HG03045 (cell line): ENCODE data around the gene MACIR.

Source experiments
- ATAC-seq: cut with Tn5 transposase; IDR thresholded peaks from one replicate; pipeline ENCODE4 v1.9.1; 2021; ENCODE audit warnings: mild to moderate bottlenecking, moderate library complexity; ENCODE audit not compliant: unreplicated experiment

The MACIR gene

DNA sequence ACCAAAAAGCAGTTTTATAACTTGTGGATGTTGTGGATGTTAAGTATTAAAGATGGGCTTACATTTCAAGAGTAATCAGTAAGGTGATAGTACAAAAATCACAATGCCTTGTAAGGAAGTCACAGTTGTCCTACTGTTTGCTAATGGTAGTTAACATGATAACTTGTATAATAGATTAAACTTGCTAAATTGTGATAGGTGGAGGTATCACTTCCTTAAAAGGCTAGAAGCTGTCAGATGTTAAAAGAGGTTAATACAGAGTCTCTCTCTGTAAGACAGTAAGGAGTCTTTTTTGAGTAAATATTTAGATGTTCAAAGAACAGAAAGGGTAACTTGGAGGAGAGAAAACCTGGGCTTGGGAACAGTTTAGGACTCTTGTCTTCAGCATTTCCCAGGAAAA, 14.2 kb upstream of the MACIR start:
- ATAC-seq = no peak

DNA sequence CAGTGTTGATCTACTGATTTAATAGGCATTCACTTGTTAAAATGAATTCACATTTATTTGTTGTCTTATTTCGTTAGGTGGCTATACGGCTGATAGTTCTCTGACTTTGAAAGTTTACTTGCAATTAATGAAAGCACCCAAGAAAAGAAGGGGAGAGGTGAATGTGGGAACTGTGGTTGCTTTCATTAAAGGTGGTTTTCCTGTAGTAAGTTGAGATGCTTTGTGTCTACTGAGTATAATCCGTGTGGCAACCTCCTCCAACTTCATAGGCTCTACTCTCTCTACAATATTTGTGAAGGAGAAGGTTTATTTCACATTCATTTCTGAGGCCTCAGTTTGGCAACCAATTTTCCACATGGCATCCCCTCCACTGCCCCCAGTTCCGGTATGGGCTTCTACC, 12.8 kb upstream of the MACIR start:
- ATAC-seq = no peak

DNA sequence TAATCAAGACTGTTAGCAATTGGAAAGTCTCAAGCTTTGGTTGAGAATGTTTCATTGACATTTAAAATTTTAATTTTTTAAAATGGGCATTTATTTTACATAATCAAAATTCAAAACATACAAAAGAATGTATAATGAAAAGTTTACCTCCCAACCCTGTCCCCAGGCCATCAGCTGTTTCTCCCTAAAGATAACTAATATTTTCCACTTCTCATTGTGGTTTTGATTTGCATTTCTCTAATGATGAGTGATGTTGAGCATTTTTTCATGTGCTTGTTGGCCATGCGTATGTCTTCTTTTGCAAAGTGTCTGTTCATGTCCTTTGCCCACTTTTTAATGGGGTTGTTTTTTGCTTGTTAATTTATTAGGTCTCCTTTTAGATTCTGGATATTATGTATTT, 11.4 kb upstream of the MACIR start:
- no peak for ATAC-seq

GRCh38 chr5:103249068-103249467, 9.5 kb upstream of the MACIR start:
- ATAC-seq = no peak

DNA sequence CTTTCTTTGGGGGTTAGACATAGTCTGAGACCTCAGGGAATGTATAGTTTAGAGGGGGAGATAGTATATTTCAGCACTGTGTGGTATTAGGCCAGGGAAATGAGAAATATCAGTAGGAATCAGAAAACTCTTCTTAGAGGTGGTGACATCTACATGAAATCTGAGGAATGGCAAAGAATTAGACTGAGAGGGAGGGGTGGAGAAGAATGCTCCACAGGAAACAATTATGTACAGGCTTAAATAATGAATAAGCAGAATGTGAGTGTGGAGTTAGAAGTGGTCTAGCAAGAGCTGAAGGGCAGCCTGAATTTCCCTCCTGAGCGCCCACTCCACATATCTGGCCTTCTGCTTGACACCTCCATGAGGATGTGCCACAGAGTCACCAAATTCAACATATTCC, 3.6 kb upstream of the MACIR start:
- ATAC-seq = no peak

DNA sequence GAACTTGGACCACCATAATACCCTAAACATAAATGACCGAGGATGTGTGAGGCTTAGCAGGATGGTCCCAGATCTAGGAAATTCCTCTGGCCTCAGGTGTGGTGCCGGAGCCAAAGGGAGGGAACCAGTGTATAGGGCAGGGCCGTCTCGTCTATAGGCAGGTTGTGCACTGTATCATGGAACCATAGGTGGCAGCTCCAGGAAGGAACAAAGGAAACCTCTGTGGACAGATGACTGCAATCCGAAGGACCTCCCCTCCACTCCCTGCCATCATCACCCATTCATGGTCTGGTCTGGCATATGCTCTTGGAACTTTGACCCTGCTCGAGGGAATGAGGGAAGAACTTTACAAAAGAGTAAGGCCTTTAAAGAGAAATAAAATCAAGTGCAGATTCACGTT, 2.9 kb upstream of the MACIR start:
- no peak for ATAC-seq

DNA sequence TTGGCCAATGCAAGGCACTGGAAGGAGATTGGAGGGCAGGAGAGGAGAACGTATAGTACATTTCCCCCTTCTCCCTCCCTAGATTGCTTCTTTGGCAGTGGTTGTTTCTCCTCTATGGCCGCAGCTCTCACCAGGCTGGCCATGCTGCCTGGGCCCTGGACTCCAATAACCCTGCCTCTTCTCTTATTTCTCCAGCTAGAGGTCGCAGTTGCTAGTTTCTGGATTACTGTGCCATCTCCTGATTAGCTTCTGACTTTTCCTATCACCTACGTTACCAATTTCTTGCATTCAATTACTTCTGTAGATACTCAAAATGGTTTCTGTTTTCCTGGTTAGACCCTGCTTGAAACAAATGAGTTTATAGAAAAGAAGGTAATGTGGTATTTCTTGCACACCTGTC, 2.4 kb upstream of the MACIR start:
- ATAC-seq = no peak

DNA sequence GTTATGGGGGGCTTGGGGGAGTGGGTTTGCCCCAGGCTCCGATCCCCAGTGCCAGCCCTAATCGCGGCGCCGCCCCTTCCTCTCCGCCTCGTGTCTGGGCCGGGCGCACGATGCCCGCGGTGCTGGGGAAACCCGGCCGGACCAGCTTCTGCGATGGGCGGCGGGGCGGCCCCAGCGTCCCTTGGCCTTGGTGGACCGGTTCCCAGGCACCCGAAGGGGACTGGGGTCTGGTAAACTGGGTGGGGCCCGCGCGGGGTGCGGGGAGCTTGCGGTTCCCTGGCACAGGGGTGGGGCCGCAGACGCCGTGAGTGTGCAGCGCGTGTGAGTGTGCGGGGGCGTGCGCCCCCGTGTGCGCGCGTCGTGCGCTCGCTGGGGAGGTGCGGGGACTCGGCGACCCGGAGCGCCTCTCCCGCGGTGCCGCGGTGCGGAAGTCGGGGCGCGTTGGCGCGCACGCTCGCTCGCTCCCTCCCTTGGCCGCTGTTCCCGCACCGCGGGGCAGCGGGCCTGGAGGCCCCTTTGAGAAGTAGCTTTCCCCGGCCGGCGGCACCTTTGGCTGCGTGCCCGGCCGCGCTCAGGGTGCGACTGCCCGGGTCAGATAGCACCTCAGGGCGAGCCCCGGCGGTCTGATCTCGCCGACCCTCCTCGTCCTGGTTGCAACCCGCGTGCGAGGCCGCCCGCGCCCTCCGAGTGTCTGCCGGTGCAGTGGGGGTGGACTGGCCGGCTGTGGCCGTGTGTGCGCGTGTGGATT, 568 bp downstream of the MACIR start:
- ATAC-seq = peak; percentile 41

GRCh38 chr5:103259705-103260355, 1.3 kb downstream of the MACIR start:
- ATAC-seq = no peak

DNA sequence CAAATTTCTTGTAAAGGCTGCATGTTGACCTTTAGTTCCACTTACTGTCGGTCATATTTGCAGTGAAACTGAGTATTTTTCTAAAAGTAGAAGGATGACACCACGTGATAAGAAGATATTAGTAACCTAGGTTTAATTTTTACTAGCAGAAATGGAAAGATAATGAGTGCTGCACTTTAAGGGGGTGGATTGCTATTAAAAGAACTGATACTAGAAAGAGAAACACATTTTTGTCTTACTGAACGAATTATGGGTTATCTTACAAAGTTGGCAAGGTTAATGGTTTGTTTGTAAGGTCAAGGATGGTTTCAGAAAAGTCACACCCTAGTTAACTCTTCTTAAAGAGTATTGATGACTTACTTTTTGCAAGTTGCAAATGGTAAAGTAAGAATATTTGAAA, 2.4 kb downstream of the MACIR start:
- ATAC-seq = peak; percentile 25

DNA sequence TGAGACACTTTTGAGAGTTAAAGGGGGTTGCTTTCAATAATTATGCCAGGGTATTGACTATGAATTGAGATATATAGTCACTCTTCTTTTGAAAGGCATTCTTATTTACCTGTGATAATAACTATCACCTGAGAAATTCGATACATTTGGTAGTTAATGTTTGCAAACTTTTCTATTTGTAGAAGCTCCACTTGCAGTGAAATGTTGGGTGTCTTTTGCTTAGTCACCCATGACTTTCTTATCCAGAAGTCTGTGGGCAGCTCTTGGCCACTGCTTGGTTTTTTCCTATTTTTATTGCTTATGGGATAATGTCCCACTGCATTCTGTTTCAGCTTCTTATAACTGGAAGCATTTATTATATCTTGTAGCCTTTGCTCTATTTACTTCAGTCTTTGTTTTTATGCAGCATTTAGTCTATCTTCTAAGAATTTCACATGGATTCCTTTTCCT, 3.9 kb downstream of the MACIR start:
- ATAC-seq = no peak

DNA sequence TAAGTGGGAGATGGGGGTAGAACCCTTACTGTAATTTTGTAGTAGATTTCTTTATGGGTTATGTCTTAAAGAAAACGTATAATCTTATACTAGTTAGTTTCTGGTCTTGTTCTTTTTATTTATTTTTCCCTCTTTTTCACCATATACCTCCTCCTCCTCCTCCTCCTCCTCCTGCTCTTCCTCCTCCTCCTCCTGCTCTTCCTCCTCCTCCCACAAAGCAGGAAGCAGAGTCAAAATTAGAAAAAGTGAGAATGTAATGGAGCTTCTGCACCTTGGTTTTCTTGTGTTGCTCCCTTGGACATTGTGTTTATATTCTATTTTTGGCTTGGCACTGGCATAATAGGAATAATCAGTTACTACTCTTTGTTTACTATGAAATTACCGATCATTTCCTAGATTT, 4.5 kb downstream of the MACIR start:
- ATAC-seq = no peak

- no peak for ATAC-seq
These were observed 5.9 kb downstream of the MACIR start for GRCh38 chr5:103264508-103264907.

DNA sequence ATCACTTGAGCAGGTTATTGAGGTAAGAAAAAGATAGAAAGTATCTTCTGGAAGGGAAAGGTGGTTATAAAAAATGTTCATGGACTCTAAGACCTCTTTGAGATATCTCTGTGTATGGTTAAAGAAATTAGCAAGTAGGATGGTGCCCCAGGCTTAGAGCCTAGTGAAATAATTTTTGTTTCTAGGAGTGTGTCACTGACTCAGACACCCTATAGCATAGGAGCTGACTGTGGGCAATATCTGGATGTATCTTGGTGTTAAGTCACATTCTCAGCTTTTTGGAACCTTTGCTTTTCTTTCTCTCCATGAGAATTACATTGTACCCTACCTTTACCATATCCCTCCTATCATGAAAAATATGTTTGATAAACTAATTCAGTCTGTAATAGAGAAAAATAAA, 12.0 kb downstream of the MACIR start:
- ATAC-seq = no peak

DNA sequence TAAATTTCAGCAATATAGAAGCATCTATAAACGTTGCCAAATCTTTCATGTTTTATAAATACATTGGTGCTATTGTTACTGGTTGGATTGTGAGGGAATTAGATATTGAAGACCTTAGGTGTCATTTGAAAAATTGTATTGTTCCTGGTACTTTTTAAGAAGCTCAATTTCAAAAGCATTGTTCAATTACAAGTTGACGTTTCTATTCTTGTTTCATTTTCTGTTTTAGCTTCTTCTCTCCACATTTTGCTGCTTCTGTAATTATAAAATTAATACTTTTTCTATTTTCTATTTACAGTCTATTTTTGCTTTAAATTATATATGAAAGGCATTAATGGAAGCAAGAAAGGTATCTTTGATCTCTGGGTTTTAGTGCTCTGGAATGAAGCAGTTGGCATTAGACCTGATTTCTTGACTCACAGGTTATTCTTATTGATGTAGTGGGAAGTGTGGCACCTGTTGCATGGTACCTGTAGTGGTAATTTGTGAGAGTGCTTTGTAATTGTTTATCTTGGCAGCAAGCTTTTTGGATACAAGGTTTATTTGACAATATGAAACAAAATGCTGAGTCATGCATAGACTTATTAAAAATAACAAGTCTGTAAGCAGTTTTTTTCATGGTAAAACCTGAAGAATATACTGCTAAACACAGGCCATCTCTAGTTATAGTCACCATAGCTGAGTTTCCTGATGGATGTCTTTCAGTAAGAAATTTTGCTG, 13.2 kb downstream of the MACIR start:
- no peak for ATAC-seq

DNA sequence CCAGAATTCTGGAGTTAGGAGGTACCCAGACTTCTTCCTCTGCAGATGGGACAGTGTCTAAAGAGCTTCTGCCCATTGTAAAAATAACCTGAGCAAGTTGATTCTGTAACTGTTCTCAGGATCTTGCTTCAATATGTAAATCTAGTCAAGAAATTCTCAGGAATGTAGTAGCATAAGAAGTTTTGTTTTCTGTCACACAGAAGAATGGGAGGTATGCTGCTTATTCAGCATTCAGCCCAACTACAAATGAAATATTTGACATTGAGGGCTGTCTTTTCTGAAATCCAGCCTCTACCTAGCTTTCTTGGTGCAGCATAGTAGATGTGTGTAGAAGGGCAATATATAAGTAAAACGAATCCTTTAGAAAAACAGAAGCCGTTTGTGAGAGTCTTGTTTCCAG, 13.8 kb downstream of the MACIR start:
- no peak for ATAC-seq

GRCh38 chr5:103273952-103274351, 15.4 kb downstream of the MACIR start:
- ATAC-seq = no peak

DNA sequence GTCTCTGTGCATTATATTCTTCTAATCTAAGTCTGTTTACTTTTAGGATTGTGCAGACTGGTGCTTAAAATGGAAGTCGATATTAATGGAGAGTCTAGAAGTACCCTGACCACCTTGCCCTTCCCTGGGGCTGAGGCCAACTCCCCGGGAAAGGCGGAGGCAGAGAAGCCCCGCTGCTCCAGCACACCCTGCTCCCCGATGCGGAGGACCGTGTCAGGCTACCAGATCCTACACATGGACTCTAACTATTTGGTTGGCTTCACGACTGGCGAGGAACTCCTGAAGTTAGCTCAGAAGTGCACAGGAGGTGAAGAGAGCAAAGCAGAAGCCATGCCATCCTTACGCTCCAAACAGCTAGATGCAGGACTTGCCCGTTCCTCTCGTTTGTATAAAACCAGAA, 17.3 kb downstream of the MACIR start:
- ATAC-seq = no peak

DNA sequence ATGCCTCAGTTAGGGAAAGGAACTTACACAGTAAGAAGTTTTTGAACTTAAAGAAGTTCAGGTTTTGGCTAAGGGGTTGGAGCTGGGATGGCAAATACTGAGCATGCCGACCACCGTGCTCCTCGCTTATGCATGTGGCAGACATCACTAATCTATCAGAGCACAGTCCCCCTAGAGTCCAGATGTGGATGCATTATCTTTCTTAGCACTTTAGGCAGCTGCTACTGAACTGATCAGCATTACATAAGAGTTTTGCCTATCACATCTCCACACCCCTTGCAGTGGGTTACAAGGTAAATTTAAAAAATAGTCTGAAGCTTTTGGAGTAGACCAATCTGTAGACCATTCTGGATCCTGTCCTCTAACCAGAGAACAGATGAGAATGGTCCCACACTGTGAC, 22.4 kb downstream of the MACIR start:
- no peak for ATAC-seq

DNA sequence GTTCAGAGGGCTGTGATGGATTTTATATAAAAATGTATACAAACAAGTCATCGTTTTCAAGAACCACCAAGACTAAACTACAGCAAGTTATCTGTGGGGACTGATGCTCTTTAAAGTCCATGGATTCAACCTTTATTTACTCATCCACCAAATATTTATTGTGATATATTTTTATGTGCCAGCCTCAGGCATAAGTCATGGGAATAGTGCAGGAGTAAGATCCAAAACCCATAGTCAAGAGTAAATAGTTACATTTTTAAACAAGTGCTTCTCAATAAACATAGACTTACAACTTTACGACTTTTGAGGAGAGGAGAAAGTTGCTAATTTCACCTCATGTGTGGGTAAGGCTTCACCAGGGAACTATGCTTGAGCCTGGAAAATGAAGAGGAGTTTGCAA, 24.6 kb downstream of the MACIR start:
- ATAC-seq = no peak

GRCh38 chr5:103283869-103284268, 25.3 kb downstream of the MACIR start:
- no peak for ATAC-seq

GRCh38 chr5:103286622-103287021, 28.1 kb downstream of the MACIR start:
- ATAC-seq = no peak
